HEK293T (cell line): Measurements from ENCODE around the gene TMC6.

Experiments used
- CTBP1 ChIP-seq: fragments of 450-650 bp; IDR thresholded peaks from 2 replicates; pipeline ENCODE4 v1.6.1; 2016; ENCODE audit warnings: borderline replicate concordance
- FOXK2 ChIP-seq: fragments of 450-650 bp; IDR thresholded peaks from 2 replicates; pipeline ENCODE4 v1.6.1; 2016; ENCODE audit warnings: mild to moderate bottlenecking
- FOXM1 ChIP-seq: fragments of 450-650 bp; IDR thresholded peaks from 2 replicates; pipeline ENCODE4 v1.6.1; 2017; ENCODE audit warnings: mild to moderate bottlenecking, borderline replicate concordance
- HDGF ChIP-seq: fragments of 450-650 bp; IDR thresholded peaks from 2 replicates; pipeline ENCODE4 v1.6.1; 2017; ENCODE audit warnings: antibody characterized with exemption, borderline replicate concordance
- L3MBTL2 ChIP-seq: fragments of 450-650 bp; conservative IDR thresholded peaks from 2 replicates; pipeline ENCODE4 v1.6.1; 2016; ENCODE audit warnings: mild to moderate bottlenecking
- NFRKB ChIP-seq: fragments of 450-650 bp; IDR thresholded peaks from 2 replicates; pipeline ENCODE4 v1.6.1; 2016; ENCODE audit warnings: mild to moderate bottlenecking, moderate library complexity
- SP1 ChIP-seq: fragments of 450-650 bp; IDR thresholded peaks from 2 replicates; pipeline ENCODE4 v1.6.1; 2017
- SUZ12 ChIP-seq: fragments of 450-650 bp; IDR thresholded peaks from 2 replicates; pipeline ENCODE4 v1.6.1; 2016; ENCODE audit warnings: mild to moderate bottlenecking
- TARDBP ChIP-seq: fragments of 450-650 bp; IDR thresholded peaks from 2 replicates; pipeline ENCODE4 v1.6.1; 2016
- TF ChIP-seq, protein P1 (sequence below): fragments of 450-650 bp; IDR thresholded peaks from 2 replicates; pipeline ENCODE4 v1.6.1; 2016

DNA sequence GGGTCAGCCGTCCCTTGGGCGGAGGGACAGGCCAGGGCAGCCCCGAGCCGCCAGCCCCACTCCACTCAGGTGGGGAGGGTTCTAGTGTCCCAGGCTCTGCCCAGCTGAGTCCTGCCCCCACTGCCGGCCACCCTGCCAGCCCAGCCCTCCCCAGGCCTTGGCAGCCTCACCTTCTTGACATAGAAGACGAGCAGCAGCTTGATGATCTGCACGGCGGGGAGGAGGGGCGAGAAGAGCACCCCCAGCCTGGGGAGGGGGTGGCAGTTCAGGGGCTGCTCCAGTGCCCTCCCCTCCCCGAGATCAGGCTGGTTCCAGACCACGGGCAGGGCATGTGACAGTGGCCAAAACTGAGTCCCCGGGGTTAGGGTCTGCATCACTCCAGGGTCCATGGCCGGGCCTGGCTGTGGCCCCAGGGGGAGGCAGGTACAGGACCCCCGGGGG is 9.7 kb downstream of the TMC6 start:
- TF ChIP-seq FOXM1 = no peak
- no peak for TF ChIP-seq SP1
- TF ChIP-seq FOXK2 = no peak
- TF ChIP-seq NFRKB = no peak
- no peak for TF ChIP-seq SUZ12
- TF ChIP-seq HDGF = no peak
- TF ChIP-seq TARDBP = no peak
- no peak for TF ChIP-seq CTBP1
- no peak for TF ChIP-seq L3MBTL2
- TF ChIP-seq, protein P1, sequence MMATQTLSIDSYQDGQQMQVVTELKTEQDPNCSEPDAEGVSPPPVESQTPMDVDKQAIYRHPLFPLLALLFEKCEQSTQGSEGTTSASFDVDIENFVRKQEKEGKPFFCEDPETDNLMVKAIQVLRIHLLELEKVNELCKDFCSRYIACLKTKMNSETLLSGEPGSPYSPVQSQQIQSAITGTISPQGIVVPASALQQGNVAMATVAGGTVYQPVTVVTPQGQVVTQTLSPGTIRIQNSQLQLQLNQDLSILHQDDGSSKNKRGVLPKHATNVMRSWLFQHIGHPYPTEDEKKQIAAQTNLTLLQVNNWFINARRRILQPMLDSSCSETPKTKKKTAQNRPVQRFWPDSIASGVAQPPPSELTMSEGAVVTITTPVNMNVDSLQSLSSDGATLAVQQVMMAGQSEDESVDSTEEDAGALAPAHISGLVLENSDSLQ = no peak
